ENCODE data around the gene APOL4.
"Not testable (repeated sequence)": the region's sequence is repeated elsewhere in the genome, so short reads cannot be mapped to it uniquely, and the experiment has no call there.

The APOL4 gene

GRCh38 chr22:36183446-36183845 is 18.2 kb downstream of the APOL4 start:
- DNase-seq (ENCODE audit: low spot score) = no peak

- no peak for DNase-seq (ENCODE audit: low spot score)
Measured at GRCh38 chr22:36182857-36183256, 18.8 kb downstream of the APOL4 start.

GRCh38 chr22:36182056-36182455 is 19.6 kb downstream of the APOL4 start:
- no peak for DNase-seq (ENCODE audit: low spot score)

GRCh38 chr22:36180928-36181327 is 20.7 kb downstream of the APOL4 start:
- DNase-seq (ENCODE audit: low spot score) = no peak

GRCh38 chr22:36180038-36180880 is 21.4 kb downstream of the APOL4 start:
- peak; percentile 87 for DNase-seq (ENCODE audit: low spot score)

- DNase-seq (ENCODE audit: low spot score) = no peak
Measured at GRCh38 chr22:36177160-36177559, 24.4 kb downstream of the APOL4 start.

- no peak for DNase-seq (ENCODE audit: low spot score)
Measured at GRCh38 chr22:36175892-36176291, 25.7 kb downstream of the APOL4 start.

GRCh38 chr22:36171941-36172340 is 29.7 kb downstream of the APOL4 start:
- no peak for DNase-seq (ENCODE audit: low spot score)

GRCh38 chr22:36166518-36167220 is 34.9 kb downstream of the APOL4 start:
- no peak for DNase-seq (ENCODE audit: low spot score)

GRCh38 chr22:36166086-36166485 is 35.5 kb downstream of the APOL4 start:
- no peak for DNase-seq (ENCODE audit: low spot score)

GRCh38 chr22:36165141-36165540 is 36.5 kb downstream of the APOL4 start:
- no peak for DNase-seq (ENCODE audit: low spot score)

- no peak for DNase-seq (ENCODE audit: low spot score)
Measured at GRCh38 chr22:36164621-36165020, 37.0 kb downstream of the APOL4 start.

- peak; percentile 39 for DNase-seq (ENCODE audit: low spot score)
Measured at GRCh38 chr22:36163497-36163896, 38.1 kb downstream of the APOL4 start.

GRCh38 chr22:36162127-36163034 is 39.2 kb downstream of the APOL4 start:
- DNase-seq (ENCODE audit: low spot score) = no peak

- not testable (repeated sequence) for DNase-seq (ENCODE audit: low spot score)
Measured at GRCh38 chr22:36161793-36162126, 39.8 kb downstream of the APOL4 start.

- no peak for DNase-seq (ENCODE audit: low spot score)
Measured at GRCh38 chr22:36160499-36160942, 41.1 kb downstream of the APOL4 start, which contains the start of gene APOL3. TSS of gene APOL3 (minus strand) at chr22:36160755. CDS start at chr22:36149055, 11,700 bp downstream.

- DNase-seq (ENCODE audit: low spot score) = peak; percentile 59
Measured at GRCh38 chr22:36156515-36157419, 44.8 kb downstream of the APOL4 start.

GRCh38 chr22:36156119-36156514 is 45.5 kb downstream of the APOL4 start:
- DNase-seq (ENCODE audit: low spot score) = no peak

- DNase-seq (ENCODE audit: low spot score) = no peak
Measured at GRCh38 chr22:36155702-36156101, 45.9 kb downstream of the APOL4 start.

- DNase-seq (ENCODE audit: low spot score) = no peak
Measured at GRCh38 chr22:36154423-36154945, 47.1 kb downstream of the APOL4 start.

Measured in iPS-NIHi11 (cell line).